GM19025 (cell line): Measurements from ENCODE around the gene TANGO2.

Source experiments
- ATAC-seq: cut with Tn5 transposase; IDR thresholded peaks from one replicate; pipeline ENCODE4 v1.9.1; 2021; ENCODE audit warnings: mild to moderate bottlenecking, low read depth, moderate library complexity; ENCODE audit not compliant: unreplicated experiment

TANGO2 gene

DNA sequence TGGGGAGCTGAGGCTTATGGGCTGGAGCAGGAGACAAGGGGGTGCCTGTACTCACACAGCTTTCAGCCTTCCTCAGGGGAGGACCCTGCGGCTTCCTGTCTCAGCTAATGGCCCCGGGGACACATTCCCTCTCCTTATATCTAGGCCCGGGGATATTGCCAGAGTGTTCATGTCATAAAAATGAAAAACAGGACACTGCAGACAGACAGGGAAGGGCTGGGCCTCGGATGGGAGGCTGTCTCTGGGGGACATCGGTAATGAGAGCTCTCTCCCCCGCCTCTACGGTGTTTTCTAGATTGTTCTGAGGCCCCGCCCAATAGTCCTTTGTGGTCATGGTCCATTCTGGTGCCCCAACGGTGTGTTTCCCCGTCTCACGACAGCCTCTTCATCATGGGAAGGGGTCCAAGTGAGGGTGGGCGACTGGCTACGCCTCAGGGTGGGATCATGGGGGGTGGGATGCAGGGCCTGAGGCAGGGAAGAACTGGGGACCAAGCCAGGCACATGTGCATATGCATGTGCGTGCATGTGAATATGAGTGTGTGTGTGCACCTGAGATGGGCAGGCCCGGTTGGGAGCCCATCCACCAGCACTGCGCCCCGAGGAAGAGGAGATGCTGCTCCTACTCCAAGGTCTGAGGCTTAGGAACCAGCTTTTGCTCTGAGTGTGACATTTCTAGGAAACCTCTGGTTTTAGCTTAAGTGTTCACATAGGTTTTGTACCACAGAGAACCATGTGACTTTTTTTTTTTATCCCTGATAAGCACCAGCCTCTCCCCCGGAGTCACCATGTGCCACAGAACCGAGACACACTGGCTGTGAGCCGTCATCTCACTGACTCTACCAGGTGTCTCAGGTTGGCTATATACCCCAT, 9.6 kb upstream of the TANGO2 start:
- ATAC-seq, result no peak

- no peak for ATAC-seq
These were observed 8.7 kb upstream of the TANGO2 start for GRCh38 chr22:20011993-20012740.

- no peak for ATAC-seq
These were observed 8.1 kb upstream of the TANGO2 start for GRCh38 chr22:20012741-20013331.

DNA sequence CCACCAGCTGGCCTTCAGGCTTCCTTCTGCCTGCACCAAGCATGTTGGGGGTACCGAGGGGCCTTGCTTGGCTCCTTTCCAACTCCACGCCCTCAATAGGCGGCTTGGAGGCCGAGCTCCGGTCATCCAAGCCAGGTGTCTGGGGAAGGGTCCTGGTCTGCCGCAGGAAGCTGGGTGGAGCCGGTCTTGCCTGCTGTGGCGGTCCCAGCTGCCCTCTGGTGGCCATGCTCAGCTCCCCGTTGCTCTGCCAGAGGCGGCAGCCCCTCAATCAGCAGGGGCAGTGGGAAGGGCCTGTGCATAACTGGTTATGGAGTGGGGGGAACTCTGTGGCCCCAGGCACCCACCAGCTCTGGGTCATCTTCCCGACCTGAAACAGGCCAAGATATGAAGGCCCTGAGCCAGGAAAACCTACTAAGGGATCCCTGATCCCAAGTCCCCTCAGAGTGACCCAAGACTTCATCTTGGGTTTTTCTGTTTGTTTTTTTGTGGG, 7.5 kb upstream of the TANGO2 start:
- ATAC-seq, result no peak

- no peak for ATAC-seq
These were observed 6.3 kb upstream of the TANGO2 start for GRCh38 chr22:20014526-20015186.

- no peak for ATAC-seq
These were observed 5.7 kb upstream of the TANGO2 start for GRCh38 chr22:20015187-20015625.

- ATAC-seq, result peak; percentile 2
These were observed 4.8 kb upstream of the TANGO2 start for GRCh38 chr22:20015971-20016733.

DNA sequence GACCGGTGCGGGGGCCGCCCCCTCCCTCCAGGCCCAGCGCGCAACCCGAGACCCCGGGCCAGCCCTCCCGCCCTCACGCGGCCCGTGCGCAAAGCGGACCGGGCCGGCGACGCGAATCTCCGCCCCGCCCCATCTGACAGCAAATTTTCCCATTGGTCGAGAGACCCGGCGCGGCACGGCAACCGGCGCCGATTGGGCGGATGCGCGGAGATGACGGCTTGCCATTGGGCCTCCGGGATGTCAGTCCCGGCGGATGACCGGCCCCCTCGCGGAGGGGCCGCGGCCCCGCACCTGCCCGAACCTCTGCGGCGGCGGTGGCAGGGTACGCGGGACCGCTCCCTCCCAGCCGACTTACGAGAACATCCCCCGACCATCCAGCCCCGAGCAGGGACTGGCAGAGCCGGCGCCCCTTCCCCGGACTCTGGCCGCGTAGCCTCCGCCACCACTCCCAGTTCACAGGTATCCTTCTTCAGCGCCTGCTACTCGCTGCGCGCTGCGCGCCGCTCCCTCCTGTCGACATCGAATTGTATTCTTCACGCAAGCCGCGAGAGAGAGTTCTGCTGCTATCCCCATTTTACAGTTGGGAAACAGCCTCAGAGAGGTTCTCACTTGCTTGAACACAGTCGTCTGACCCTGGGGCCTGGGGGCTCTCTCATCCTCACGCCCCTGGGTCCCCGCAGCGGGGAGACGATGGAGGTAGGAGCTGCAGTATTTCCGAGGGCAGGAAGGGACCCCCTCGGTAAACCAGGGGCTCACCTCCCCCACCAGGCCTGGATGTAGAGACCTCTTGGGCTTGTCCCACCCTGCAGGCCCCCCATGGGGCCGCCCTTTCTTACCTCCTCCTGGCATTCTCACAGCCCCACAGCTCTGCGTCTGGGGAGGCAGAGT, 3.9 kb upstream of the TANGO2 start, which contains the start of gene ARVCF:
ARVCF (minus strand) TSS at position 90 of the 888 bp plus-strand sequence. CDS start 26,029 bp downstream, outside the sequence.
- peak; percentile 64 for ATAC-seq

- ATAC-seq, result no peak
These were observed 3.3 kb upstream of the TANGO2 start for GRCh38 chr22:20017622-20017958.

DNA sequence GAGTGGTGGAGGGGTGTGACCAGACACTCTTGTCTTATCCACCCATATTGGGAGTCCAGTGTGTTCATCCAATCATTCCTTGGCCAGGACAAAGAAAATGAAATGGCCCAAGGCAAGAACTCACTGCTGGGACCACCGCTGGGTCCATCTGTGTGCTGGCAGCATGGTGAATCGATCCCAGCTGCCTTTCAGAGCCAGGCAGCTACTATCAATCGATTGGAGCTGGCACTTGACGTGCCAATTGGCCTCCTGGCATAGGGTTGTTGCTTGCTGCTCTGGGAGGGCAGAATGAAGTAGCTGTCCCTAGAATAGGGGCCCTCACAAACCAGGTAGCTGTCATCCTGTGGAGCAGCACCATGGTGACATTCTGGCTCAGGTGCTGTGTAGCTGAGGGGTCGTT, 2.9 kb upstream of the TANGO2 start:
- ATAC-seq, result no peak

GRCh38 chr22:20019661-20020532, 1.0 kb upstream of the TANGO2 start:
- ATAC-seq, result no peak

DNA sequence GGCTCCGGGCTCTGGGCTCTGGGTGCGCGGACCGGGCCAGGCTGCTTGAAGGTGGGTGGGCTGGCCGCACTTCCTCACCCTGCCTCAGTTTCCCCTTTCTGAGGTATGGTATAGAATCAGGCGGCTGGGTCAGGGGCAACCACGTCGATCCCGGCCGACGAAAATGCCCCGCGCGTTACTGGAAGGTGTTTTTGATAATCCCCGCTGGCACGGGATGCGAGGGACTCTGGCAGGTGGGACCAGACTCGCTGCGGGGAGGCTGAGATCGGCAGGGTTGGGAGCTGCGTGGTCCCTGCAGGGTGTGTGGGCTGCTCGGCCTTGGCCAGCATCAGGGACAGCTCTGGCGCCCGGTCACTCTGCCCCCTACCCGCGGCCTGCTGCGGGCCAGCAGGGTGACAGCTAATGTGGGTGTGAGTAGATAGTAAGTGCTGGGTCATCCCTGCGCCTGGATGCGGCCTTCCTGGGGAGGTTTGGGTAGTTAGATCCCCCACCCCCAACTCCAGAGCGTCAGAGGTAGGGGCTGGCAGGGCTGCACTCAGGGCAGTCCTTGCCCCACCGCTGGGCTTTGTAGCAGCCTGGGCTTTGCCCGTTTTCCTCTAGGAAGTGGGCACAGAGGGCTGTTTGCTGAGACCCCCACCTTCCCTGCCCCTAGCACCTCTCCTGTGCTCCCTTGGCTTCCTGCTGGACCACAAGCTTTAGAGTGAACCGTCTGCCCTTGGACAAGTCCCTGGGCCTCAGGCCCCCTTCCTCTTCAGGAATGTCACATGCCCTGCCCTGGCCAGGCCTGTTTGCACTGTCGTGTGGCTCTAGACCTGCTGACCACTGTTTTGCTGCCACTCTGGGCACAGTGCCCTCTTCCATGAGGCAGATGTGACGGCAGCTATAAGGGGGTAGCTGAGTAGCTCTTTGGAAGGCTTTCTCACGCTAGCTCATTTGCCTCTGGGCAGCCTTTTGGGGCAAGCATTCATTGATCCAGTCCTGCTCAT, 579 bp downstream of the TANGO2 start:
- ATAC-seq, result no peak

DNA sequence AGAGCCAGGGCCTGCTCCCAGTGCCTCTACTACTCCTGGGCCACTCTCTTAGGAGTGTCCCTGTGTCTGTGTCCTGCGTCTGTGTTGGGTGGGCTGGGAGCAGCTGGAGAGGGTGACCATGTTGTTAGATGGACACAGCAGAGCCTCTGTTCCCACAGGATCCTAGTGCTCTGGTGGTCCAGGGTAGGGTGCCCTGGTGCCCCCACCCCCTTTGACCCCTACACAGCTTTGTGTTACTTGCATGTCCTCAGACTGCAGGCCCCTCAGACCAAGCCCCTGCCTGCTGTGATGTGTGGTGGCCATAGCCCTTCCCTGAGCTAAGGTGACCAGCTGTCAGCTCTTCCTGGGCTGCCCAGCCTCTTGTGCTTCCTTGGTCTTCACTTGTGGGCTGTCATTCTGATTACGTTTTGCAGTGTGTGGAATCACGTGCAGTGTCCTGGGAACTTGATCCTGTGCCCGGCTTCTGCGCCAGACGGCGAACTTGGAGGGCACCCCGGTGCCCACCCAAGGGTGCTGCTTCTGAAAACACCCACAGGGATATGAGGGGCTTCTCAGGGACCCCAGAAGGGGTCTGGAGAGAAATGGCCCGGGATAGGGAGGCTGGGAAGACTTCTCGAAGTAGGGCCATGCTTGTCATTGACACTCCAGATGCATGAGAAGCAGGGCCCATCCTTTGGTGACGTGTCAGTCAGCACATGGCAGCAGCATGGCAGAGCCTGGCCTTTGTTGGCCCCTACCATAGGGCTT, 1.5 kb downstream of the TANGO2 start:
- ATAC-seq, result no peak

- ATAC-seq, result no peak
These were observed 2.2 kb downstream of the TANGO2 start for GRCh38 chr22:20022978-20023613.

GRCh38 chr22:20024225-20024624, 3.3 kb downstream of the TANGO2 start:
- no peak for ATAC-seq
